ENCODE results near the gene TMPRSS15. TPM values are rescaled to one million over a fixed set of nuclear protein-coding genes. Genes with fewer than 3 reads are reported as not detected.

Gene TMPRSS15
- total RNA-seq (not detected), polyA plus RNA-seq (not detected)

DNA sequence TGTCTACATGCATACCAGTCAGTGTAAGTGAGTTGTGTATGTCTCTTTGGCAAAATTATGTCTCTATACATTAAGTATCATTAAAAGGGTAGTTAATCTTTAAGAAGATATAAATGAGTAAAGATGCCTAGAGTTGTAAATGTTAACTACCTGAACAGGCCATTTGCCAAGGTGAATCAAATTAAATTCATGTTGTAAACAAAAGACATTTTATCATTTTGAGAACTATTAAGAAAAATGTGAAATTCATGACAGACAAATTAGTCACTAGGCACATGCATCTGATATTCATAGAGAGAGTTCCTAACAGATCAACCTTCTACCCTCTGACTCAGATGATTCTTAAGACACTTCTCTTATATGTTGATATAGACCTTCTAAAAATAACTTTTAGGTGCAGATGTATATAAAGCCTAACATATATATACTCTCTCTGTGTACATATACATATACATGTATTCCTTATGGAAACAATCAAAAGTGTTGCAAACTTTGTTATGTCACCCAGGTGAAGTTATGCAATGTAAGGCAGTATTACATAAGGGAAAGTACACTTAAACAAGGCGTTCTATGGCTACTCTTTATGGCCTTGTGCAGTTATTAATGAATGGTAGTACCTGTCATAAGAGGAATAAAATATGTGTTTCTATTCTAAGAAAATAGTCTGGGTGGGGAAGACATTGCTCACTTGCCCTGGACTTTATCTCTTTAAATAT, at the start of gene TMPRSS15:
TMPRSS15 (minus strand) TSS at position 51 of the 716 bp plus-strand sequence. CDS start 163 bp downstream, outside the sequence.
- no peak within 1 kb of the TSS for H3K27ac ChIP-seq
- WGBS, 2 donors = 22 to 50% methylated on average over 1 of the region's 1 CpG
- no peaks in the 10 kb centered on the region for H3K4me1 ChIP-seq
- TF ChIP-seq, protein P1, sequence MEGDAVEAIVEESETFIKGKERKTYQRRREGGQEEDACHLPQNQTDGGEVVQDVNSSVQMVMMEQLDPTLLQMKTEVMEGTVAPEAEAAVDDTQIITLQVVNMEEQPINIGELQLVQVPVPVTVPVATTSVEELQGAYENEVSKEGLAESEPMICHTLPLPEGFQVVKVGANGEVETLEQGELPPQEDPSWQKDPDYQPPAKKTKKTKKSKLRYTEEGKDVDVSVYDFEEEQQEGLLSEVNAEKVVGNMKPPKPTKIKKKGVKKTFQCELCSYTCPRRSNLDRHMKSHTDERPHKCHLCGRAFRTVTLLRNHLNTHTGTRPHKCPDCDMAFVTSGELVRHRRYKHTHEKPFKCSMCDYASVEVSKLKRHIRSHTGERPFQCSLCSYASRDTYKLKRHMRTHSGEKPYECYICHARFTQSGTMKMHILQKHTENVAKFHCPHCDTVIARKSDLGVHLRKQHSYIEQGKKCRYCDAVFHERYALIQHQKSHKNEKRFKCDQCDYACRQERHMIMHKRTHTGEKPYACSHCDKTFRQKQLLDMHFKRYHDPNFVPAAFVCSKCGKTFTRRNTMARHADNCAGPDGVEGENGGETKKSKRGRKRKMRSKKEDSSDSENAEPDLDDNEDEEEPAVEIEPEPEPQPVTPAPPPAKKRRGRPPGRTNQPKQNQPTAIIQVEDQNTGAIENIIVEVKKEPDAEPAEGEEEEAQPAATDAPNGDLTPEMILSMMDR (IDR thresholded peaks at IDR 0.05) = no peak
- TF ChIP-seq POLR2A (IDR thresholded peaks at IDR 0.05) = no peak
- no peak for TF ChIP-seq EP300 (IDR thresholded peaks at IDR 0.05)
- no peak for TF ChIP-seq POLR2AphosphoS5 (IDR thresholded peaks at IDR 0.05)
- no peak within 1 kb of the TSS for H3K4me3 ChIP-seq
- no peaks in the 10 kb centered on the region for H3K9me3 ChIP-seq
- no peaks in the 10 kb centered on the region for H3K27me3 ChIP-seq
- no peak for DNase-seq
- intact Hi-C loops (cut with DNase I) = no loop called here
- H3K36me3 ChIP-seq = no peaks in the 10 kb centered on the region

DNA sequence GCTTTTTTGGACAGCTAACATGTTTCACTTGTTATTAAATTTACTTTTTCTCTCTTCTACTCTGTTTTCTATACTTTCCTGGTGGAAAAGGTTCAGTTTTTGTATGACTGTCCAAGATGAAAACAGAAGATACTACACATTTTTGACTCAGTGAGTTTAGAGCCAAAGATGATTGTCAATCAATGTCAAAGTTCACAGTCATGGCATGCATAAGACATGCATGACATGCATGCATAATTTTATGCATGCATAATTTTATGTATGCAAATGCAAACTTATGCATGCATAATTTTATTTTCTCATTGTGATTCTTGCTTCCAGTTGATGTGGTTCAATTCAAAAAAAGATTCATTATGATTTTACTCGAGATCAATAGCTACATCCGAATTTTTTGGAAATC, 48.1 kb upstream of the TMPRSS15 start:
- TF ChIP-seq, protein P1 (IDR thresholded peaks at IDR 0.05) = no peak
- intact Hi-C loops (cut with DNase I) = no loop called here
- 82 to 94% methylated on average over 2 of the region's 2 CpGs for WGBS, 2 donors

DNA sequence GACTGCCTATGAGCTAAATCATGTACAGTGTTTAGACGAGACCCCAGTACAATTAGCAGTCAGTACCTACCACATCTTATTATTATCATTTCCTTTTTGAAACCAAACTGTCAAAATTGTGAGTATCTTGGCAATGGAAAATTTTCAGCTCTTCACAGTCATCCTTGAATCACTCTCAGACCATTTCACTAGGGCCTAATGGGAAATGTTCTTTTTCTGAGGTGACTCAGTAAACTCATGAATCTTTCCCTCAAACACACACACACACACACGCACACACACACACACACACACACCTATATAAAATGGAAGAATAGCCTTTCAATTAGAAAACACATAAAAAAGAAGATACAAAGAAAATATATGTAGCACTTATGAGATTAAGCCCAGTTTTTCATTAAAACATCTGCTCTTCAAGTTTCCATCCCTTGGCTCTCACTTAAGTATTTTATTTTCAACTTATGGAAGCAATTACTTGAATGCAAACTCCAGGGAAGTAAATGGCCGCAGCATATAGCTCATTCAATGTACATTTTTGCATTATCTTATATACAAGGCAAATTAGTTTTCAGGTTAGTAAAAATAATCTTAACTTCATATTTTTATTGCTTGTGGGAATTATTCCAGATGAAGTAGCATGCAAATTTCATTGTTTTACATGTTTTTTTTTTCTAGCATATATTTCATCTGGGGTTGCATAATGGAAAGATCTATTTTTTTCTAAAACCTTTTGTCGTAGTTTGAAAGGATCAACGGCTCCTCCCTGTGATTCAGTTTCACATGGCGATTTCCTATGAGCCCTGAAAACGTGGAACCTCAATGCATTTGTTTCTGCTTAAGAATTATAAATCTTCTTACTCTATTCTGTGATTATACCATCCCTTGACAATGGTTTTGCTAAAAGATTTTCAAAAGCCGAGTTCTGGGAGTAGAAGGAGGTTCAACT, 46.3 kb upstream of the TMPRSS15 start:
- intact Hi-C loops (cut with DNase I) = no loop called here
- H3K9me3 ChIP-seq = no peaks in the 10 kb centered on the region
- WGBS, 2 donors = 74 to 75% methylated on average over 8 of the region's 8 CpGs

More for the DNA sequence above, 48.1 kb upstream of the TMPRSS15 start:
- DNase-seq = no peak
- Histone ChIP-seq H3K9me3 (no peaks in the 10 kb centered on the region), H3K4me3 (no peak overlapping the region), H3K4me1 (no peaks in the 10 kb centered on the region), H3K36me3 (no peaks in the 10 kb centered on the region), H3K27me3 (no peaks in the 10 kb centered on the region), H3K27ac (no peak overlapping the region)

DNA sequence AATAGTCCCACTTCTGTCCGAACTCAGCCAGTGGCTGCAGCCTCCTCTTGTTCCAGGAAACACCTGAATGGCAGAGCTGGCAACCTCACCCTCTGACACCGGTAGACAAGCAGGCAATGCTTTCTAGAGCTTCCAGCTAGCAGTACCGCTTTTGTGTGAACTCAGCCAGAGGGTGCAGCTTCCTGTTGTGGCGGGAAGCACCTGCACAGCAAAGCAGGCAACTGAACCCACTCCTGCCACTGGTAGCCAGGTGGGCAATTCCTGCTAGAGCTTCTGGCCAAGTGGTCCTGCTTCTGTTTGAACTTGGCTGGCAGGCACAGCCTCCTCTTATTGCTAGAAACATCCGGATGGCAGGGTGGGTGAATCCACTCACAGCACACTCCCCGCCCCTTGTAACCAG, 40.1 kb upstream of the TMPRSS15 start:
- Histone ChIP-seq H3K36me3 (no peaks in the 10 kb centered on the region), H3K27ac (no peak overlapping the region), H3K9me3 (no peaks in the 10 kb centered on the region), H3K4me3 (no peak overlapping the region), H3K4me1 (no peaks in the 10 kb centered on the region), H3K27me3 (no peaks in the 10 kb centered on the region)
- TF ChIP-seq POLR2A (IDR thresholded peaks at IDR 0.05) (no peak), EP300 (IDR thresholded peaks at IDR 0.05) (no peak), POLR2AphosphoS5 (IDR thresholded peaks at IDR 0.05) (no peak)
- TF ChIP-seq, protein P1 (IDR thresholded peaks at IDR 0.05) = no peak
- DNase-seq = no peak
- intact Hi-C loops (cut with DNase I) = no loop called here
- WGBS, 2 donors = 43 to 65% methylated on average over 6 of the region's 6 CpGs

More for the DNA sequence above, 46.3 kb upstream of the TMPRSS15 start:
- H3K4me3 ChIP-seq = no peak overlapping the region
- no peaks in the 10 kb centered on the region for H3K27me3 ChIP-seq
- DNase-seq = no peak
- H3K4me1 ChIP-seq = no peaks in the 10 kb centered on the region
- TF ChIP-seq POLR2AphosphoS5 (IDR thresholded peaks at IDR 0.05) = no peak
- TF ChIP-seq, protein P1 (IDR thresholded peaks at IDR 0.05) = no peak
- no peak for TF ChIP-seq POLR2A (IDR thresholded peaks at IDR 0.05)
- TF ChIP-seq EP300 (IDR thresholded peaks at IDR 0.05) = no peak
- H3K36me3 ChIP-seq = no peaks in the 10 kb centered on the region
- no peak overlapping the region for H3K27ac ChIP-seq

All from sigmoid colon (tissue), 7 donors.